Hematopoietic multipotent progenitor cell (in vitro differentiated cells): Measurements from ENCODE around the gene IDH2. TPM values are rescaled to one million over a fixed set of nuclear protein-coding genes. Genes with fewer than 3 reads are reported as not detected.
"Not testable (repeated sequence)": the region's sequence is repeated elsewhere in the genome, so short reads cannot be mapped to it uniquely, and the experiment has no call there.

Source experiments
- DNase-seq, 3 donors: peaks; one replicate each; pipeline ENCODE4 v3.0.0-alpha.2; 2011 to 2015; ENCODE audit warnings: low read depth in 2 of 3, low spot score in 2 of 3
- total RNA-seq: library from RNA; depleted of rRNA; stranded (reverse); fragments of >200 nt; gene quantifications from one replicate; pipeline ENCODE4 v1.2.3, GENCODE V29; 2012

IDH2 gene
- total RNA-seq, 1 donor = 174 TPM

- no peak for DNase-seq
Observed at GRCh38 chr15:90115783-90116182, 13.5 kb upstream of the IDH2 start.

GRCh38 chr15:90114451-90114901 is 12.2 kb upstream of the IDH2 start:
- DNase-seq = no peak

- no peak for DNase-seq
Observed at GRCh38 chr15:90113166-90113565, 10.9 kb upstream of the IDH2 start.

- not testable (repeated sequence) for DNase-seq
Observed at GRCh38 chr15:90109163-90109751, 7.0 kb upstream of the IDH2 start.

GRCh38 chr15:90108038-90108437 is 5.8 kb upstream of the IDH2 start:
- not testable (repeated sequence) for DNase-seq

GRCh38 chr15:90106522-90107117 is 4.4 kb upstream of the IDH2 start:
- no peak for DNase-seq

- DNase-seq = no peak
Observed at GRCh38 chr15:90105521-90105920, 3.3 kb upstream of the IDH2 start.

GRCh38 chr15:90104551-90104950 is 2.3 kb upstream of the IDH2 start:
- DNase-seq = no peak

- DNase-seq = no peak
Observed at GRCh38 chr15:90103701-90104329, 1.5 kb upstream of the IDH2 start.

- DNase-seq = peak in 2 of 3 donors; percentile 63 to 70
Observed at GRCh38 chr15:90101130-90101968, 919 bp downstream of the IDH2 start.

- peak in 1 of 3 donors; percentile 70 for DNase-seq
Observed at GRCh38 chr15:90099868-90100831, 2.1 kb downstream of the IDH2 start.

GRCh38 chr15:90099072-90099867 is 3.0 kb downstream of the IDH2 start:
- DNase-seq = no peak

GRCh38 chr15:90097475-90097874 is 4.8 kb downstream of the IDH2 start:
- peak in 2 of 3 donors; percentile 60 to 76 for DNase-seq

- no peak for DNase-seq
Observed at GRCh38 chr15:90095521-90095959, 6.7 kb downstream of the IDH2 start.

- no peak for DNase-seq
Observed at GRCh38 chr15:90091156-90091931, 10.9 kb downstream of the IDH2 start.

GRCh38 chr15:90090226-90090848 is 11.9 kb downstream of the IDH2 start:
- no peak for DNase-seq

GRCh38 chr15:90087454-90088154 is 14.7 kb downstream of the IDH2 start:
- DNase-seq = peak in 2 of 3 donors; percentile 48 to 60
